Measurements from ENCODE around the gene PRDM16. TPM values are rescaled to one million over a fixed set of nuclear protein-coding genes. Genes with fewer than 3 reads are reported as not detected.

PRDM16 gene
- total RNA-seq, 1 experiment from 2014 or later: 0.17 TPM

DNA sequence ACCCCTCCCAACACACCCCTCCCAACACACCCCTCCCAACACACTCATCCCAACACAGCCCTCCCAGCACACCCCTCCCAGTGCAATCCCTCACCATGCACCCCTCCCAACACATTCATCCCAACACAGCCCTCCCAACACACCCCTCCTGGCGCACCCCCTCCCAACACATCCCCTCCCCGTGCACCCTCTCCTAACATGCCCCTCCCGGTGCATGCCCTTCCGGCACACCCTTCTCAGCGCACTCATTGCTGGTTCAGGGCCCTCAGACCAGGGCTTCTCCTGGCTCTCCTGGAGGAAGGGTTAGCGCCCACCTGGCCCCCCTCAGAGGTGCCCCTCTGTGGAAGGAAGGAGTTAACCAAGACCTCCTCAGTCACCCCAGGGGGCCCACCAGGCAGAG is 310.9 kb downstream of the PRDM16 start:
- no peak overlapping the region for H3K56ac ChIP-seq (ENCODE audit: insufficient read length, low read depth, low read length)
- no peak overlapping the region for H3K4me2 ChIP-seq (ENCODE audit: insufficient read depth, insufficient read length, low read length)
- H3K9me3 ChIP-seq (ENCODE audit: control insufficient read depth, low read depth, low read length): no peaks in the 10 kb centered on the region
- no peak overlapping the region for H4K5ac ChIP-seq (ENCODE audit: insufficient read length, low read depth, low read length)
- no peak overlapping the region for H4K91ac ChIP-seq (ENCODE audit: insufficient read length, low read depth, low read length)
- no peaks in the 10 kb centered on the region for H3K27me3 ChIP-seq (ENCODE audit: insufficient read depth, low read length)
- no peak overlapping the region for H3K14ac ChIP-seq (ENCODE audit: insufficient read depth, low read length)
- H3T11ph ChIP-seq (ENCODE audit: low read length): no peak overlapping the region
- no peak overlapping the region for H3K4ac ChIP-seq (ENCODE audit: low read depth, low read length)
- H3K79me1 ChIP-seq (ENCODE audit: insufficient read depth, low read depth, low read length, poor library complexity, severe bottlenecking): no peaks in the 10 kb centered on the region
- H3K9ac ChIP-seq (ENCODE audit: extremely low read depth, insufficient read length, low read length): no peak overlapping the region
- TF ChIP-seq, protein P1, sequence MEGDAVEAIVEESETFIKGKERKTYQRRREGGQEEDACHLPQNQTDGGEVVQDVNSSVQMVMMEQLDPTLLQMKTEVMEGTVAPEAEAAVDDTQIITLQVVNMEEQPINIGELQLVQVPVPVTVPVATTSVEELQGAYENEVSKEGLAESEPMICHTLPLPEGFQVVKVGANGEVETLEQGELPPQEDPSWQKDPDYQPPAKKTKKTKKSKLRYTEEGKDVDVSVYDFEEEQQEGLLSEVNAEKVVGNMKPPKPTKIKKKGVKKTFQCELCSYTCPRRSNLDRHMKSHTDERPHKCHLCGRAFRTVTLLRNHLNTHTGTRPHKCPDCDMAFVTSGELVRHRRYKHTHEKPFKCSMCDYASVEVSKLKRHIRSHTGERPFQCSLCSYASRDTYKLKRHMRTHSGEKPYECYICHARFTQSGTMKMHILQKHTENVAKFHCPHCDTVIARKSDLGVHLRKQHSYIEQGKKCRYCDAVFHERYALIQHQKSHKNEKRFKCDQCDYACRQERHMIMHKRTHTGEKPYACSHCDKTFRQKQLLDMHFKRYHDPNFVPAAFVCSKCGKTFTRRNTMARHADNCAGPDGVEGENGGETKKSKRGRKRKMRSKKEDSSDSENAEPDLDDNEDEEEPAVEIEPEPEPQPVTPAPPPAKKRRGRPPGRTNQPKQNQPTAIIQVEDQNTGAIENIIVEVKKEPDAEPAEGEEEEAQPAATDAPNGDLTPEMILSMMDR (conservative IDR thresholded peaks at IDR 0.05): no peak
- no peak overlapping the region for H3K23ac ChIP-seq (ENCODE audit: insufficient read length, low read depth, low read length)
- Mint-ChIP-seq H3K9me3 (no peaks in the 10 kb centered on the region; a peak in 2 of 5 replicates), H3K27me3 (ENCODE audit: low read depth) (peaks cover 2% of the 10 kb centered on the region), H3K4me3 (no peak overlapping the region), H3K4me1 (no peaks in the 10 kb centered on the region), H3K27ac (no peak overlapping the region), H3K36me3 (ENCODE audit: insufficient read depth in 1 of 3, low read depth in 3 of 3) (no peaks in the 10 kb centered on the region)
- no peak overlapping the region for H4K8ac ChIP-seq (replicated peaks; ENCODE audit: insufficient read length, low read depth, low read length)
- no peak overlapping the region for H3K27ac ChIP-seq (ENCODE audit: insufficient read length, low read depth, low read length)
- no peak overlapping the region for H3K18ac ChIP-seq (ENCODE audit: insufficient read length, low read depth, low read length)
- no peak overlapping the region for H2BK15ac ChIP-seq (ENCODE audit: low read depth, low read length)
- no peak overlapping the region for H2AFZ ChIP-seq (ENCODE audit: low read length)
- no peak overlapping the region for H2BK120ac ChIP-seq (ENCODE audit: low read depth, low read length, poor library complexity, severe bottlenecking)
- no peak overlapping the region for H2AK5ac ChIP-seq (ENCODE audit: insufficient read length, low read length)
- no peak overlapping the region for H2BK12ac ChIP-seq (ENCODE audit: insufficient read length, low read depth, low read length)
- H4K20me1 ChIP-seq (ENCODE audit: control insufficient read depth, insufficient read depth, insufficient read length): no peaks in the 10 kb centered on the region
- DNase-seq: no peak
- no peak overlapping the region for H2BK5ac ChIP-seq (ENCODE audit: insufficient read length, low read length)
- no peaks in the 10 kb centered on the region for H3K79me2 ChIP-seq (ENCODE audit: insufficient read depth, low read length)
- no peaks in the 10 kb centered on the region for H3K23me2 ChIP-seq (ENCODE audit: insufficient read length, low read depth, low read length, poor library complexity, severe bottlenecking)
- no peak overlapping the region for H2BK20ac ChIP-seq (ENCODE audit: low read depth, low read length, poor library complexity, severe bottlenecking)
- WGBS (ENCODE audit: extremely low coverage, insufficient read length, low lambda C conversion rate): no CpG with 5 or more reads among the region's 6 CpGs
- H3K4me1 ChIP-seq (ENCODE audit: insufficient read depth, low read length): no peaks in the 10 kb centered on the region

All from H9 (cell line).